NCI-H128 (cell line): Measurements from ENCODE around the gene IFT27.

Experiments
- DNase-seq: peaks from one replicate; lab custom pipeline; 2025; ENCODE audit not compliant: unreplicated experiment; lab: John Stamatoyannopoulos, UW

Gene IFT27

GRCh38 chr22:36775964-36776669 lies at the start of gene IFT27:
TSS of gene IFT27 (minus strand) at chr22:36776119. CDS start at chr22:36775707, 412 bp downstream.
- peak; percentile 97 for DNase-seq

- no peak for DNase-seq
Measured at GRCh38 chr22:36824655-36825054, 48.7 kb upstream of the IFT27 start.

GRCh38 chr22:36823186-36823839 lies 47.4 kb upstream of the IFT27 start:
- DNase-seq: no peak

GRCh38 chr22:36822581-36822980 lies 46.7 kb upstream of the IFT27 start:
- DNase-seq: no peak

- no peak for DNase-seq
Measured at GRCh38 chr22:36819112-36819511, 43.2 kb upstream of the IFT27 start.

GRCh38 chr22:36818010-36818642 lies 42.2 kb upstream of the IFT27 start:
- no peak for DNase-seq

- DNase-seq: no peak
Measured at GRCh38 chr22:36817525-36817848, 41.6 kb upstream of the IFT27 start.

- no peak for DNase-seq
Measured at GRCh38 chr22:36816636-36817524, 41.0 kb upstream of the IFT27 start, which contains the start of gene PVALB. TSS of gene PVALB (minus strand) at chr22:36817035. CDS start at chr22:36817005, 30 bp downstream.

- DNase-seq: no peak
Measured at GRCh38 chr22:36816339-36816635, 40.4 kb upstream of the IFT27 start.

- no peak for DNase-seq
Measured at GRCh38 chr22:36815558-36816338, 39.8 kb upstream of the IFT27 start.

- DNase-seq: no peak
Measured at GRCh38 chr22:36814801-36815200, 38.9 kb upstream of the IFT27 start.

- no peak for DNase-seq
Measured at GRCh38 chr22:36811094-36811800, 35.3 kb upstream of the IFT27 start.

GRCh38 chr22:36809351-36809750 lies 33.4 kb upstream of the IFT27 start:
- no peak for DNase-seq

- DNase-seq: peak; percentile 34
Measured at GRCh38 chr22:36808721-36809344, 32.9 kb upstream of the IFT27 start.

GRCh38 chr22:36807627-36808026 lies 31.7 kb upstream of the IFT27 start:
- DNase-seq: no peak

GRCh38 chr22:36806835-36807234 lies 30.9 kb upstream of the IFT27 start:
- DNase-seq: no peak

- DNase-seq: no peak
Measured at GRCh38 chr22:36803358-36803757, 27.4 kb upstream of the IFT27 start.

GRCh38 chr22:36798674-36799066 lies 22.8 kb upstream of the IFT27 start:
- no peak for DNase-seq

GRCh38 chr22:36797911-36798673 lies 22.2 kb upstream of the IFT27 start:
- no peak for DNase-seq
